Mesodermal cell (in vitro differentiated cells): ENCODE results near the gene RBBP5. TPM values are rescaled to one million over a fixed set of nuclear protein-coding genes. Genes with fewer than 3 reads are reported as not detected.
"Not testable (repeated sequence)": the region's sequence is repeated elsewhere in the genome, so short reads cannot be mapped to it uniquely, and the experiment has no call there.

Source experiments
- H3K27ac ChIP-seq: 2 replicates; pipeline ENCODE4 v1.7.0; 2013; ENCODE audit warnings: mild to moderate bottlenecking, low read depth, low read length, moderate library complexity; ENCODE audit not compliant: severe bottlenecking
- H3K36me3 ChIP-seq: 2 replicates; pipeline ENCODE4 v1.7.1; 2013; ENCODE audit warnings: mild to moderate bottlenecking, low read length, moderate library complexity; ENCODE audit not compliant: control insufficient read depth, insufficient read depth
- H3K4me1 ChIP-seq: one replicate; pipeline ENCODE4 v1.7.1; 2013; ENCODE audit warnings: mild to moderate bottlenecking, low read length; ENCODE audit not compliant: insufficient read depth, control insufficient read depth, poor library complexity, severe bottlenecking
- H3K4me3 ChIP-seq: 2 replicates; pipeline ENCODE4 v1.7.0; 2013; ENCODE audit warnings: low read length, control low read depth, mild to moderate bottlenecking; ENCODE audit not compliant: insufficient read depth, poor library complexity, severe bottlenecking; ENCODE audit errors: extremely low read depth
- H3K9me3 ChIP-seq: 2 replicates; pipeline ENCODE4 v1.7.1; 2013; ENCODE audit warnings: mild to moderate bottlenecking, low read length, moderate library complexity; ENCODE audit not compliant: control insufficient read depth
- whole genome bisulfite sequencing, 2 experiments: methylation state at CpG; one replicate each; pipeline ENCODE4 v1.1.5; 2013; ENCODE audit warnings: missing lambda C conversion rate in 2 of 2; ENCODE audit not compliant: insufficient coverage in 2 of 2; 5-methylcytosine and 5-hydroxymethylcytosine counted together
- polyA plus RNA-seq, 2 experiments: library from polyadenylated mRNA; stranded (reverse); fragments of 50-300 nt; gene quantifications; one replicate each; pipeline ENCODE4 v1.2.3, GENCODE V29; 2013

RBBP5 gene, protein sequence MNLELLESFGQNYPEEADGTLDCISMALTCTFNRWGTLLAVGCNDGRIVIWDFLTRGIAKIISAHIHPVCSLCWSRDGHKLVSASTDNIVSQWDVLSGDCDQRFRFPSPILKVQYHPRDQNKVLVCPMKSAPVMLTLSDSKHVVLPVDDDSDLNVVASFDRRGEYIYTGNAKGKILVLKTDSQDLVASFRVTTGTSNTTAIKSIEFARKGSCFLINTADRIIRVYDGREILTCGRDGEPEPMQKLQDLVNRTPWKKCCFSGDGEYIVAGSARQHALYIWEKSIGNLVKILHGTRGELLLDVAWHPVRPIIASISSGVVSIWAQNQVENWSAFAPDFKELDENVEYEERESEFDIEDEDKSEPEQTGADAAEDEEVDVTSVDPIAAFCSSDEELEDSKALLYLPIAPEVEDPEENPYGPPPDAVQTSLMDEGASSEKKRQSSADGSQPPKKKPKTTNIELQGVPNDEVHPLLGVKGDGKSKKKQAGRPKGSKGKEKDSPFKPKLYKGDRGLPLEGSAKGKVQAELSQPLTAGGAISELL
- polyA plus RNA-seq (2013, experiment 1 of 2): 13.4 TPM
- 13.0 TPM for polyA plus RNA-seq (2013, experiment 2 of 2)

DNA sequence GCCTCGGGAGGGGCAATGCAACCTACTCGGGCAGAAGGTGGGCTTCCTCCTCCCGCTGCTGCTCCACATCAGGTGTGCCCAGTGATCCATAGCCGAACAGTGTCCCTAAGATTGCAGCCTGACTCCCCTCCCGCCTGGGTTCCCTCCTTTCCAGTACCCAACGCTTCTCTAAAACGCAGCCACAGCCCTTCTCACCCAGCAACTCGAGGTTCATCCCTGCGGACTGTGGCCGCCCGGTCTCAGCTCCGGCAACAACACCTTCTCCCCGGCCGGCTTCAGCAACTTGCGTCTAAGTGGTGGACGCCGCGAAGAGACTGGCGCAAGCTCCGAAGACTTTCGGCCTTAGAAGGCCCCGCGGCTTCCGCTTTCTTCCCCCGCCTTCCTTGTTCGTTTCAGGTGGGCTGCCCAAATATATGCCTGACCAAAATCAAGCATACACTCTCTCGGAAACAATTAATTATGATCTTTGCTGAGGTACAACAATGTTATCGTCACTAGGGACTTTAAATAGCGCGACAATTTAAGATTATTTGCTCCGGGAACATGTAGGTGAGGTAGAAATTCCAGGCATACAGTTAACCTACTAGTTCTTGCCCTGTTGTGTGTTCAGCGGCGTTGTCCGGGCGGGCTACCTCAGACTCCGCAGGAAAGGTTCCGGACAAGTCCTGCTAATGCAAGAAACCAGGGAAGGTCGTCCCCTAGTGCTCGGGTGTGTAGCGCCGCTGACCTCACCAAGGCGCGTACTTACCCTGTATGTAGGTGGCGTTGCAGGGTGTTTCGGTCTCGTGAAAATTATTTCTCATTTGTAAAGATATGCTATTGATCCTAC is at the start of gene RBBP5:
RBBP5 (minus strand) TSS at position 319 of the 829 bp plus-strand sequence; CDS start at position 214, 105 bp downstream.
- peak within 1 kb of the TSS; percentile 98 for H3K4me3 ChIP-seq
- peaks cover 19% of the 10 kb centered on the region for H3K36me3 ChIP-seq
- no peaks in the 10 kb centered on the region for H3K9me3 ChIP-seq
- H3K4me1 ChIP-seq: peaks cover 4% of the 10 kb centered on the region
- H3K27ac ChIP-seq: peak within 1 kb of the TSS; percentile 99
- WGBS, 2 experiments: 0% methylated on average over 39 to 40 of the region's 46 CpGs

DNA sequence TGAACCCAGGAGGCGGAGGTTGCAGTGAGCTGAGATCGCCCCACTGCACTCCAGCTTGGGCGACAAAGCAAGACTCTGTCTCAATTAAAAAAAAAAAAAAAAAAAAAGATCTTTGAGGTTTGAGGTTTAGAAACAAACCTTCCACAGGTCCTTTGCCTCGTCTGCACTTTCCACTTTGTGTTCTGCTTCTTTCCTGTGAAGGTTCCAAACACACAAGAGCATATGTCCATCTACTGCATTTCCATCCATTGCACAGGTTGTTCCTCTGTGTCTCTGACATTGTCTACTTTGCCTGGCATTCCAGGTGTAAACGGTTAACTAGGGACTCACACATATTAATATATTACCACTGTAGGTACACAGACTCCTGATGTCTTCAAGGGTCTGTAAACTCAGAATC is 49.6 kb upstream of the RBBP5 start:
- Histone ChIP-seq H3K36me3 (peaks cover 46% of the 10 kb centered on the region), H3K4me1 (peaks cover 10% of the 10 kb centered on the region), H3K9me3 (no peaks in the 10 kb centered on the region), H3K4me3 (no peak overlapping the region), H3K27ac (no peak overlapping the region)
- 94 to 100% methylated on average over 2 to 3 of the region's 5 CpGs for WGBS, 2 experiments

DNA sequence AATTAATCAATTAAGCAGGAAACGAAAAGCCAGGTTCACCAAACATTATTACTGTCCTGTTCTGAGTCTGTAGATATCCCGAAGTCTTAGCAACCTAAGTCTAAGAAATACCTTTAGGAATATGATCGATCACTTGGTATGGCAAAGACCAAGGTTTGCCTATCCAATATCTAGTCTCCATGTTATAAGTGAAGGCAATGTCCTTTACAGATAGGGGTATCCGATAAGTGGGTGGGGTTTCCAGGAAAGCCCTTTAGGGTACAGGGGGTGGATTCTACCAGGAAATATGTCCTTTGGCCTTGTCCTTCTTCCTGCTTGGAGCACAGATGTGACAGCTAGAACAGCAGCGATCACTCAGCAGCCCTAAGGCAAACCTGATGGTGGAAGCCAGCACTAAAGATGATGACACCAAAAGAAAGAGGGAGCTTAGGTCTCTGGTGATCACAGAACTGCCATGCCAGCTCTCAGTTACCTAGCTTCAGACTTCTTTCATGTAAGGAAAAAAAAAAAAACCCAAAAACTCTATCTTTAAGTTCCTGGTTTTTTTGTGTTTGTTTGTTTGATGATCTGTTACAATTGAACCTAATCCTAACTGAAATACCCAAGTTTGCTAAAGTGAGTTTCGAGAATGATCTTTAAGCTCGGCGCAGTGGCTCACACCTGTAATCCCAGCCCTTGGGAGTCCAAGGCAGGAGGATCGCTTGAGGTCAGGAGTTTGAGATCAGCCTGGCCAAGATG is 48.9 kb upstream of the RBBP5 start:
- H3K36me3 ChIP-seq: peaks cover 48% of the 10 kb centered on the region
- 89 to 90% methylated on average over 5 to 8 of the region's 9 CpGs for WGBS, 2 experiments

GRCh38 chr1:205169248-205169647 is 47.5 kb upstream of the RBBP5 start:
- no peaks in the 10 kb centered on the region for H3K9me3 ChIP-seq
- H3K4me3 ChIP-seq: no peak overlapping the region
- H3K4me1 ChIP-seq: peaks cover 3% of the 10 kb centered on the region
- peaks cover 57% of the 10 kb centered on the region for H3K36me3 ChIP-seq
- H3K27ac ChIP-seq: no peak overlapping the region
- WGBS, 2 experiments: 96 to 98% methylated on average over 8 to 10 of the region's 10 CpGs

More for the DNA sequence above, 48.9 kb upstream of the RBBP5 start:
- Histone ChIP-seq H3K4me3 (no peak overlapping the region), H3K9me3 (no peaks in the 10 kb centered on the region), H3K4me1 (peaks cover 10% of the 10 kb centered on the region), H3K27ac (no peak overlapping the region)

DNA sequence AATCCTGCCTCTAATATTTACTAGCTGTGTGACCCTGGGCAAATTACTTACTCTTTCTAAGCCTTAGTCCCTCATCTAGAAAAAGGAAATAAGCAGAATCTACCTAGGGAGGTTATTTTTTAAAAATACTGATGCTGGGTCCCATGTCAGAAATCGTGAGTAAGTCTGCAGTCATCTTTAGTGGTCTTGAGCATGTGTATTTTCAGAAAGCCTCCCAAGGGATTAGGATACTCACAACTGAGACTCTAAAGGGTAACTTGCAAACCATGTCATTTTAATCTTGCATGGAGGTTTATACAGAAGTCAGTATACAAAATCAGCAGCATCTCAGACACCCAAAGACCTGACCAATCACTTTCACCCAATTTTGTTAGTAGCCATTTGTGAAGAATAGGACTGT is 46.5 kb upstream of the RBBP5 start:
- Histone ChIP-seq H3K27ac (no peak overlapping the region), H3K36me3 (peaks cover 66% of the 10 kb centered on the region), H3K4me3 (no peak overlapping the region), H3K9me3 (no peaks in the 10 kb centered on the region), H3K4me1 (peaks cover 3% of the 10 kb centered on the region)
- whole genome bisulfite sequencing, 2 experiments: 100% methylated on average over 1 of the region's 1 CpG

GRCh38 chr1:205162301-205162700 is 40.5 kb upstream of the RBBP5 start:
- no peaks in the 10 kb centered on the region for H3K4me1 ChIP-seq
- H3K4me3 ChIP-seq: no peak overlapping the region
- peaks cover under 1% of the 10 kb centered on the region for H3K9me3 ChIP-seq
- peaks cover 89% of the 10 kb centered on the region for H3K36me3 ChIP-seq
- no peak overlapping the region for H3K27ac ChIP-seq
- 100% methylated on average over 1 of the region's 1 CpG for WGBS, 2 experiments

GRCh38 chr1:205161076-205161475 is 39.3 kb upstream of the RBBP5 start:
- peaks cover 11% of the 10 kb centered on the region for H3K9me3 ChIP-seq
- peaks cover 90% of the 10 kb centered on the region for H3K36me3 ChIP-seq
- 100% methylated on average over 4 to 6 of the region's 6 CpGs for WGBS, 2 experiments
- no peak overlapping the region for H3K4me3 ChIP-seq
- no peaks in the 10 kb centered on the region for H3K4me1 ChIP-seq
- no peak overlapping the region for H3K27ac ChIP-seq

- H3K4me1 ChIP-seq: no peaks in the 10 kb centered on the region
- WGBS, 2 experiments: 100% methylated on average over 1 of the region's 2 CpGs; no CpG with 5 or more reads in 1 of the 2 experiments
- H3K9me3 ChIP-seq: peaks cover 17% of the 10 kb centered on the region
- H3K27ac ChIP-seq: no peak overlapping the region
- no peak overlapping the region for H3K4me3 ChIP-seq
- H3K36me3 ChIP-seq: peaks cover 96% of the 10 kb centered on the region
These were observed 36.4 kb upstream of the RBBP5 start for GRCh38 chr1:205158048-205158616.

GRCh38 chr1:205155665-205156377 is 34.0 kb upstream of the RBBP5 start:
- Histone ChIP-seq H3K36me3 (peaks cover 91% of the 10 kb centered on the region), H3K9me3 (peaks cover 17% of the 10 kb centered on the region)
- not testable (repeated sequence) for H3K4me1 ChIP-seq, H3K27ac ChIP-seq, H3K4me3 ChIP-seq
- 95% methylated on average over 3 of the region's 3 CpGs for WGBS, 2 experiments
